SU-DHL-6 (cell line): ENCODE measurements around the gene RBCK1.

ENCODE experiments used
- CTCF ChIP-seq: fragments of 200-600 bp; sonication (generic); IDR thresholded peaks from one replicate; pipeline ENCODE4 v1.5.1; 2017; ENCODE audit warnings: antibody characterized with exemption, mild to moderate bottlenecking, low read length, moderate library complexity; ENCODE audit not compliant: insufficient read depth, poor library complexity, severe bottlenecking
- EZH2phosphoT487 ChIP-seq: fragments of 200-600 bp; sonication (generic), shearing (Covaris generic); conservative IDR thresholded peaks from 2 replicates; pipeline ENCODE4 v1.6.1; 2018; ENCODE audit warnings: mild to moderate bottlenecking, antibody characterized with exemption, low read length, moderate library complexity, mixed read lengths

- no peak for TF ChIP-seq CTCF
- TF ChIP-seq EZH2phosphoT487, result no peak
These were observed 4.0 kb upstream of the RBCK1 start for GRCh38 chr20:404088-404487.
